ENCODE results near the gene FOXO3. TPM values are rescaled to one million over a fixed set of nuclear protein-coding genes. Genes with fewer than 3 reads are reported as not detected.
A peak's percentile ranks its signal among the peaks of the same experiment; 100 is the strongest.

Gene FOXO3
- total RNA-seq, 6 experiments from 2014 or later: 18.1 to 45.2 (median 23.8) TPM

DNA sequence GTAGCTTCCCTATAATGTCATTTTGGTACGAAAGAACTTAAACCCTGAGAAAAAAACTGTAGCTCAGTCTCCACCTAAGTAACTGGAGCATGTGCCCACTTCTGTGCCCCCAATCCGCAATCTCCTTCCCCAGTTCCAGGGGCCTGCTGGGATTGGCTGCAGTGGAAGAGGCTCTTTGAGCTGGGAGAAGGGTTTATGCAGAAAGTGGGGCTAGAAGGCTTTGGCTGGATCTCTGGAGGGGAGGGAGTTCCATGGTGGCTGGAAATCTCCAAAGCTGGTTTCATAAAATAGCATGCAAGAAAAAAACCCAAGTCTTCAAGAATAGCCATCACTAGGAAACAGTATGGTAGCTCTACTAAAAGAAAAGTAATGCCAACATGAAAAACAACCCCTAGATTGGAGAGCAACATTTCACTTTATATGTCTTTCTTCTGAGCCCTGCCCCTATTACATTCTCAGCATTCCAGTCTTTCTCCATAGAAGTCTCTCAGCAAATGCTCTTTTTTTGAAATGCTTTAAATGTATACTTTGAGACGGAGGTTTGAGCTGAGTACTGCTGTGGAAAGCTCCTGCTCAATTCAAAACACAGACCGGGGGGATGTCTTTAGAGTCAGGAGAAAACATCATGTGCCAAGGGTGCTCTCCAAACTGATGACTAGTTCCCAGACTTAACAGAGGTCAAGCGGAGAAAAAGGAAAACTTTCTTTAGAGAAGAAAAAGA lies 36.0 kb upstream of the FOXO3 start:
- ATAC-seq: no peak
- Histone ChIP-seq H3K9me3 (no peaks in the 10 kb centered on the region), H3K4me1 (no peaks in the 10 kb centered on the region), H3K4me3 (no peak overlapping the region), H3K36me3 (no peaks in the 10 kb centered on the region), H3K27ac (no peak overlapping the region), H3K27me3 (no peaks in the 10 kb centered on the region)
- intact Hi-C loops (cut with DNase I): loop anchor here (10.0 kb wide), 2 partner anchors 540 to 550 kb away; no protein-coding TSS in a partner anchor
- TF ChIP-seq, protein P1, sequence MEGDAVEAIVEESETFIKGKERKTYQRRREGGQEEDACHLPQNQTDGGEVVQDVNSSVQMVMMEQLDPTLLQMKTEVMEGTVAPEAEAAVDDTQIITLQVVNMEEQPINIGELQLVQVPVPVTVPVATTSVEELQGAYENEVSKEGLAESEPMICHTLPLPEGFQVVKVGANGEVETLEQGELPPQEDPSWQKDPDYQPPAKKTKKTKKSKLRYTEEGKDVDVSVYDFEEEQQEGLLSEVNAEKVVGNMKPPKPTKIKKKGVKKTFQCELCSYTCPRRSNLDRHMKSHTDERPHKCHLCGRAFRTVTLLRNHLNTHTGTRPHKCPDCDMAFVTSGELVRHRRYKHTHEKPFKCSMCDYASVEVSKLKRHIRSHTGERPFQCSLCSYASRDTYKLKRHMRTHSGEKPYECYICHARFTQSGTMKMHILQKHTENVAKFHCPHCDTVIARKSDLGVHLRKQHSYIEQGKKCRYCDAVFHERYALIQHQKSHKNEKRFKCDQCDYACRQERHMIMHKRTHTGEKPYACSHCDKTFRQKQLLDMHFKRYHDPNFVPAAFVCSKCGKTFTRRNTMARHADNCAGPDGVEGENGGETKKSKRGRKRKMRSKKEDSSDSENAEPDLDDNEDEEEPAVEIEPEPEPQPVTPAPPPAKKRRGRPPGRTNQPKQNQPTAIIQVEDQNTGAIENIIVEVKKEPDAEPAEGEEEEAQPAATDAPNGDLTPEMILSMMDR (IDR thresholded peaks at IDR 0.05): no peak
- no peak for TF ChIP-seq POLR2A (IDR thresholded peaks at IDR 0.05)
- no peak for DNase-seq
- WGBS (ENCODE audit: insufficient coverage, low coverage, low lambda C conversion rate, missing lambda C conversion rate): 82% methylated on average over 5 of the region's 5 CpGs

DNA sequence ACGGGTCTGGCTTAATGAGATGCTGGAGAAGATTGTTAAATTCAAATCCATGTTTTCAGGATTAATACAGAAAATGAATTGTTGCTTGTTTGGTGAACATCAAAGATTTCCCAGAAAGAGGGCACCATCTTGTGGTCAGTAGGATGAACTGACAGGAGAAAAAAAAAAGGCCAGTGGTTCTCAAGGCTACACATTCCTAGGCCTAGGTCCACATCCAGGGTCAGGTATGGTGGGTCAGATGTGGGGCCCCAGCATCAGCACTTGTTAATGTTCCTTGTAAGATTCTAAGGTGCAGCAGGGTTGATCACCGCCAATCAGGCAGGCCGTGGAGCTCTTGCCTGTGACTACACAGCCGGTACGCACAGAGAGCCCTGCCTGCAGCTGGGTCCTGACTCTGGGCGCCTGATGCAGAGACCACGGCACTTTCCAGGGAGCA lies 34.0 kb upstream of the FOXO3 start:
- WGBS (ENCODE audit: insufficient coverage, low coverage, low lambda C conversion rate, missing lambda C conversion rate): 4% methylated on average over 1 of the region's 7 CpGs
- peak; percentile 72 to 79 (median 76) for ATAC-seq
- no peak for DNase-seq

DNA sequence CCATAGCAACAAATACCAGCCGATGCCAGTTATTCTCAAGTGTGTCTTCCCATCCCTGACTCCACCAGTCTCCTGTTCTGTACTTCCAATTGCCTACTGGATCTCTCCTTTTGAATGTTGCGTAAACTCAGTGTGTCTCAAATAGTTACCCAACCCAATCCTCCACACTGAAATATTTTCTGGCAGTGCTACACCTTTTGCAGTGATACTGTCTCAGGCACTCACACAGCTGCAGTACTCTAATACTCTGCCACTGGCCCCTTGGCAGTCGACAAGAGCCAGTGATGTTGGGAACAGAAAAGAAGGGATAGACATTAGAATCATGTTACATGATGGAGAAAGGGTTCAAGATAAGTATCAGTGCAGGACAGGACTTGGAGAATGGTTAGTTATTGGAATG lies 31.8 kb upstream of the FOXO3 start:
- WGBS (ENCODE audit: insufficient coverage, low coverage, low lambda C conversion rate, missing lambda C conversion rate): 56% methylated on average over 3 of the region's 3 CpGs
- Histone ChIP-seq H3K27me3 (no peaks in the 10 kb centered on the region), H3K4me1 (no peaks in the 10 kb centered on the region), H3K9me3 (no peaks in the 10 kb centered on the region), H3K4me3 (no peak overlapping the region), H3K27ac (no peak overlapping the region), H3K36me3 (no peaks in the 10 kb centered on the region)
- no peak for ATAC-seq
- intact Hi-C loops (cut with DNase I): loop anchor here (10.0 kb wide), 2 partner anchors 544 to 554 kb away; no protein-coding TSS in a partner anchor
- no peak for TF ChIP-seq POLR2A (IDR thresholded peaks at IDR 0.05)
- TF ChIP-seq, protein P1 (IDR thresholded peaks at IDR 0.05): no peak
- no peak for DNase-seq

More for the DNA sequence above, 34.0 kb upstream of the FOXO3 start:
- H3K4me1 ChIP-seq: no peaks in the 10 kb centered on the region
- H3K27ac ChIP-seq: no peak overlapping the region
- H3K4me3 ChIP-seq: no peak overlapping the region
- no peaks in the 10 kb centered on the region for H3K9me3 ChIP-seq
- no peaks in the 10 kb centered on the region for H3K27me3 ChIP-seq
- TF ChIP-seq POLR2A (IDR thresholded peaks at IDR 0.05): no peak
- TF ChIP-seq, protein P1 (IDR thresholded peaks at IDR 0.05): peak; percentile 72 to 81 (median 80)
- H3K36me3 ChIP-seq: no peaks in the 10 kb centered on the region
- intact Hi-C loops (cut with DNase I): loop anchor here (10.0 kb wide), 2 partner anchors 542 to 552 kb away; no protein-coding TSS in a partner anchor

DNA sequence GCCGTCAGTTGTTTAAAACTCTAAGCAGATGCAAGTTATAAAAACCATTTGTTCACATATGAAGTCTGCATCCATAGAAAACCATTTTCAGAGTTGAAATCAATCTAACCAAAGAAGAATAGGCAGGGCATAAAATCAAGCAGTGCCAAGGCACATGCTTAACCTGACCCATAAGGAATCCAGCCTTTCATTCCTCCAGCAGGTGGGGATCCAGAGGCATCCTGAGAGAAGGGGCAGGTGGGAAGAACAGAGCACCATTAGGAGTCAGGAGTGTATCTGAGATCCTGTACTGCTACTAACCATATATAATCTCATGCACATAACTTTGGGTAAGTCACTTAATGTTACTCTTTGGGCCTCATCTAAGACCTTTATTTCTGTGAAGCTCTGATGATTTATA lies 29.4 kb upstream of the FOXO3 start:
- ATAC-seq: no peak
- DNase-seq: no peak
- peaks cover 0 to 16% (median 4%) of the 10 kb centered on the region in 4 donors for H3K4me1 ChIP-seq
- 100% methylated on average over 1 of the region's 1 CpG for WGBS (ENCODE audit: insufficient coverage, low coverage, low lambda C conversion rate, missing lambda C conversion rate)
- H3K9me3 ChIP-seq: no peaks in the 10 kb centered on the region
- H3K27me3 ChIP-seq: no peaks in the 10 kb centered on the region
- intact Hi-C loops (cut with DNase I): no loop called here
- no peak overlapping the region for H3K27ac ChIP-seq
- no peaks in the 10 kb centered on the region for H3K36me3 ChIP-seq
- no peak for TF ChIP-seq POLR2A (IDR thresholded peaks at IDR 0.05)
- TF ChIP-seq, protein P1 (IDR thresholded peaks at IDR 0.05): no peak
- no peak overlapping the region for H3K4me3 ChIP-seq

Measured in right lobe of liver (tissue), 6 donors.